HepG2 (cell line): ENCODE measurements around the gene LYPLA2. TPM values are rescaled to one million over a fixed set of nuclear protein-coding genes. Genes with fewer than 3 reads are reported as not detected.

ENCODE experiments used
- AGO2 ChIP-seq: fragments of 200-400 bp; formaldehyde crosslinking; optimal IDR thresholded peaks from 2 replicates; pipeline ENCODE3; 2017; ENCODE audit warnings: mild to moderate bottlenecking, low read depth, low read length, moderate library complexity
- BATF2 ChIP-seq: sonication (generic); formaldehyde crosslinking; IDR thresholded peaks from 2 replicates; pipeline ENCODE4 v1.8.0; 2022; ENCODE audit warnings: mild to moderate bottlenecking, missing genetic modification reagents, moderate library complexity
- BRF2 ChIP-seq: sonication (generic); formaldehyde crosslinking; IDR thresholded peaks from 2 replicates; pipeline ENCODE4 v1.8.1; 2022; ENCODE audit warnings: mild to moderate bottlenecking, missing genetic modification reagents
- DMAP1 ChIP-seq: IDR thresholded peaks from 2 replicates; pipeline ENCODE4 v1.6.1; 2016
- EHMT2 ChIP-seq: fragments of 200-600 bp; sonication (generic); IDR thresholded peaks from 2 replicates; pipeline ENCODE4 v1.7.0; 2017; ENCODE audit warnings: antibody characterized with exemption, low read depth, low read length, borderline replicate concordance
- GRHL1 ChIP-seq: sonication (generic); formaldehyde crosslinking; conservative IDR thresholded peaks from 2 replicates; pipeline ENCODE4 v1.8.0; 2022; ENCODE audit warnings: missing genetic modification reagents
- KDM1A ChIP-seq: IDR thresholded peaks from 2 replicates; pipeline ENCODE4 v1.6.1; 2016; ENCODE audit warnings: missing compliant biosample characterization
- KDM5A ChIP-seq: fragments of 200-600 bp; sonication (generic); IDR thresholded peaks from 2 replicates; pipeline ENCODE4 v1.7.0; 2018; ENCODE audit warnings: antibody characterized with exemption, mild to moderate bottlenecking, low read length, borderline replicate concordance
- KDM6A ChIP-seq: IDR thresholded peaks from 2 replicates; pipeline ENCODE4 v1.6.1; 2016; ENCODE audit warnings: low read depth
- PAX8 ChIP-seq: sonication (generic); formaldehyde crosslinking; IDR thresholded peaks from 2 replicates; pipeline ENCODE4 v1.8.0; 2022; ENCODE audit warnings: mild to moderate bottlenecking, missing genetic modification reagents, borderline replicate concordance
- PLSCR1 ChIP-seq: sonication (generic); formaldehyde crosslinking; IDR thresholded peaks from 2 replicates; pipeline ENCODE4 v1.5.0; 2020; ENCODE audit warnings: missing genetic modification reagents, mild to moderate bottlenecking, borderline replicate concordance
- PTBP1 ChIP-seq: fragments of 200-400 bp; formaldehyde crosslinking; IDR thresholded peaks from 2 replicates; pipeline ENCODE4 v1.6.1; 2018; ENCODE audit warnings: low read length, low read depth; ENCODE audit not compliant: poor library complexity, severe bottlenecking
- ZBTB37 ChIP-seq: sonication (generic); formaldehyde crosslinking; IDR thresholded peaks from 2 replicates; pipeline ENCODE4 v1.4.0; 2020; ENCODE audit warnings: mild to moderate bottlenecking, missing genetic modification reagents
- ZNF44 ChIP-seq: sonication (generic); formaldehyde crosslinking; IDR thresholded peaks from 2 replicates; pipeline ENCODE4 v1.5.1; 2020; ENCODE audit warnings: mild to moderate bottlenecking, missing genetic modification reagents
- ZNF496 ChIP-seq: sonication (generic); formaldehyde crosslinking; IDR thresholded peaks from 2 replicates; pipeline ENCODE4 v1.8.1; 2023; ENCODE audit warnings: mild to moderate bottlenecking, moderate library complexity, missing genetic modification reagents; ENCODE audit not compliant: insufficient replicate concordance
- ZNF543 ChIP-seq: sonication (generic); formaldehyde crosslinking; IDR thresholded peaks from 2 replicates; pipeline ENCODE4 v1.4.0; 2020; ENCODE audit warnings: mild to moderate bottlenecking, missing genetic modification reagents
- ZNF552 ChIP-seq: sonication (generic); formaldehyde crosslinking; IDR thresholded peaks from 2 replicates; pipeline ENCODE4 v1.9.0; 2022; ENCODE audit warnings: missing genetic modification reagents, mild to moderate bottlenecking, borderline replicate concordance
- ZNF639 ChIP-seq: conservative IDR thresholded peaks from 2 replicates; pipeline ENCODE4 v1.6.1; 2018; ENCODE audit warnings: missing genetic modification reagents
- ZSCAN5A ChIP-seq: sonication (generic); formaldehyde crosslinking; IDR thresholded peaks from 2 replicates; pipeline ENCODE4 v1.8.0; 2022; ENCODE audit warnings: mild to moderate bottlenecking, missing genetic modification reagents, borderline replicate concordance
- polyA plus RNA-seq, 8 experiments: library from polyadenylated mRNA; depleted of rRNA in 3 of 8; stranded (reverse) in 7 of 8; unstranded in 1 of 8; fragments of >200 nt; fragmentation: Illumina TruSeq in 4 of 8; extraction: Trizol in 4 of 8; gene quantifications; 2 replicates each; pipeline versions ENCODE4 v1.2.1 to v1.2.3, GENCODE V29; 2011 to 2016; ENCODE audit warnings: low read depth in 4 of 8, missing spikeins in 1 of 8, mixed read lengths in 1 of 8; ENCODE audit not compliant: insufficient read depth in 1 of 8
- total RNA-seq, 5 experiments: library from RNA; depleted of rRNA; stranded (reverse); fragments of >200 nt; fragmentation: Illumina TruSeq; extraction: Trizol; gene quantifications; 2 replicates each; pipeline ENCODE4 v1.2.3, GENCODE V29; 2016; ENCODE audit warnings: low read depth in 1 of 5

Gene LYPLA2
- total and polyA plus RNA-seq, 2 of the 13 experiments (the other 11 are each of a cell fraction or from before 2014, with no cell fraction given): 72.1 to 73.2 TPM

GRCh38 chr1:23743287-23744152, 47.4 kb upstream of the LYPLA2 start, which contains the start of gene ELOA (continued):
- TF ChIP-seq ZNF44 (CRISPR knock-in tag) (no peak), PTBP1 (no peak), ZBTB37 (CRISPR knock-in tag) (no peak), PAX8 (CRISPR knock-in tag) (peak; percentile 96; the same call in 1 of the 2 replicates), GRHL1 (no peak), KDM6A (no peak), ZSCAN5A (CRISPR knock-in tag) (no peak), EHMT2 (no peak), ZNF639 (CRISPR knock-in tag) (no peak), BRF2 (CRISPR knock-in tag) (no peak), ZNF552 (CRISPR knock-in tag) (no peak), PLSCR1 (CRISPR knock-in tag) (no peak), KDM5A (peak; percentile 72), ZNF496 (CRISPR knock-in tag) (no peak), ZNF543 (0 out of 2 replicates have a peak, but pooled peaks have one; percentile 46), KDM1A (CRISPR knock-in tag) (no peak), AGO2 (peak; percentile 81), DMAP1 (peak; percentile 83), BATF2 (CRISPR knock-in tag) (no peak)
